GM19351 (cell line): Measurements from ENCODE around the gene DGKE.

ENCODE experiments used
- ATAC-seq: cut with Tn5 transposase; IDR thresholded peaks from one replicate; pipeline ENCODE4 v1.9.1; 2021; ENCODE audit warnings: mild to moderate bottlenecking, moderate library complexity; ENCODE audit not compliant: unreplicated experiment

DGKE gene

GRCh38 chr17:56845934-56846333, 12.0 kb downstream of the DGKE start:
- no peak for ATAC-seq

DNA sequence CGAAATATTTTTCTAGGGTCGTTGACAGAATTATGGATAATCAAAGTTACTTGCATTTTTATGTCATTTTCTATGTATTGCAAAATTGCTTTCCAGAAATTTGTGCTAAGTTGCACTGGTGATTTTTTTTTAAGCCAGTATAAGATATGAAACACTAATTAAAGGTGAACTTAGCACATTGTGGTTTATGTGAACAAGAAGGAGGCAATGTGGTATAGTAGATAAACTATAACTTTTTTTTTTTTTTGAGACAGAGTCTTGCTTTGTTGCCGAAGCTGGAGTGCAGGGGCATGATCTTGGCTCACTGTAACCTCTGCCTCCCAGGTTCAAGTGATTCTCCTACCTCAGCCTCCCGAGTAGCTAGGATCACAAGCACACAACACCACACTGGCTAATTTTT, 13.2 kb downstream of the DGKE start:
- ATAC-seq: no peak

GRCh38 chr17:56849131-56849530, 15.2 kb downstream of the DGKE start:
- ATAC-seq: no peak

- no peak for ATAC-seq
These were observed 16.6 kb downstream of the DGKE start for GRCh38 chr17:56850591-56850990.

DNA sequence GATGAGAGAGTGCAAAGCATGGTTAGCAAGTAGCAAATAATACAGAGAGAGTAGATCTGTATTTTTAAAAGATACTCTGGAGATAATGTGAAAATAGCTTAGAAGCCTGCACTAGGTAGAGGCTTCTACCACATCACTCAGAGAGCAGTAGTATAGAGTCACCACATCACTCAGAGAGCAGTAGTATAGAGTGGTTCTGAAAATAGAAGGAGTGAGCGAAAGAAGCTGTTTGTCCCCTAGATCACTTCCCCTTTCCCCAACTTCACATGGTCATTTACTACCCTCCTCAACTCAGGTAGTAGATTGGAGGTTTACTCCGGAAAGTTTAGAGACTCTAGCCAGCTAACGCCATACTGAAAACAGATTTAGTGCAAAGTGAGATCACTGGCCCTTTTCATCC, 17.1 kb downstream of the DGKE start:
- ATAC-seq: no peak

DNA sequence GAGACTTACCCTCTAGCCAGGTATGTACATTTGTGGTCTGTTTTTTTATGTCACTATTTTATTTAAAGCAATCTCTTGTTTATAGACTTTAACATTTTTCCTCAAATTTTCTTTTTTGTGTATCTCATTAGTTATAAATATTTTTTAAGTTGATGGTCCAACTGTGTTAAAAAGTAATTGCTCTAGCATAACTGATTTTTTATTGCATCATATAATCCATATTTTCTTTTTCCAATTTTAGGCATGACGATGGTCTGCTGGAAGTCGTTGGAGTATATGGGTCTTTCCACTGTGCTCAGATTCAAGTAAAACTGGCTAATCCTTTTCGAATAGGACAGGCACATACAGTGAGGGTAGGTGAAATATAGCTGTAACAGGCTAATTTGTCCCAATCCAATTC, 27.9 kb downstream of the DGKE start:
- no peak for ATAC-seq

DNA sequence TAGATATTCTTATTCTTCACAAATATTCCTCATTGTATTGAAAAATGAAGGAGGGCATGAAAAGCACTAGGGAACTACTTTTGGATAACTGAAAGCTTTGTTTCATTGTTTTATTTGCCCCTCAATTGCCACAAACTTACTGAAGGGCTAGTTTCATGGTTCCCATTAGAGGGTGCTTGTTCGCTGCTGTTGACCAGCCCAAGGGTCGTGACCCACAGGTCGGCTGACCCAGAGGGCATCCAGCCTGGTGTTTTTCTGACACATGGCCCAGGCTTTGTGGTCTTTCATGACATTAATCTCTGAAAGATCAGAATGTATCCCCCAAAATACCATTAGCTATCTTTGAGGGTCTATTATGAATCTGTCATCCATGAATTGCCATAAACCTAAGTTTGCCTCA, 30.0 kb downstream of the DGKE start:
- ATAC-seq: no peak

- ATAC-seq: no peak
These were observed 32.1 kb downstream of the DGKE start for GRCh38 chr17:56866076-56866475.

GRCh38 chr17:56866496-56866895, 32.5 kb downstream of the DGKE start:
- ATAC-seq: no peak

DNA sequence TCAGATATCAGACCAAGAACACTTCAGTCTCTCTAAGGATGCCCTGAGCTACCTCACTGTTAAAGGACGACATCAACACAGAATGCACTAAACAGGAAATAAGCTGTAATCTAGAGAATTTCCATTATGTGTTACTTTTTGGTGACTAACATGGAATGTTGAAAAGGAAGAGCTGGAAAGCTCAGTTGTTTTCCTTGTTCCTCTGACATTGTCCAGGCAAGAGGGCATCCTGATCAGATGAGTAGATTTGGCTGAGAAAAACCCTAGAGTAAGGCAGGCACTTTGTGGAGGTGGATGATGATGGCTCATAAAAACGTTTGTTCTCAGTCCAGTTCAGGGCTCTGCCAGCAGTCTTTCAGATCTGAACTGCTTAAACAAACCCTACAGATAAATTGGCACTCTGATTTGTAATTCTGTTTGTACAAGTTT, 34.0 kb downstream of the DGKE start:
- no peak for ATAC-seq

- no peak for ATAC-seq
These were observed 34.8 kb downstream of the DGKE start for GRCh38 chr17:56868716-56869115.

DNA sequence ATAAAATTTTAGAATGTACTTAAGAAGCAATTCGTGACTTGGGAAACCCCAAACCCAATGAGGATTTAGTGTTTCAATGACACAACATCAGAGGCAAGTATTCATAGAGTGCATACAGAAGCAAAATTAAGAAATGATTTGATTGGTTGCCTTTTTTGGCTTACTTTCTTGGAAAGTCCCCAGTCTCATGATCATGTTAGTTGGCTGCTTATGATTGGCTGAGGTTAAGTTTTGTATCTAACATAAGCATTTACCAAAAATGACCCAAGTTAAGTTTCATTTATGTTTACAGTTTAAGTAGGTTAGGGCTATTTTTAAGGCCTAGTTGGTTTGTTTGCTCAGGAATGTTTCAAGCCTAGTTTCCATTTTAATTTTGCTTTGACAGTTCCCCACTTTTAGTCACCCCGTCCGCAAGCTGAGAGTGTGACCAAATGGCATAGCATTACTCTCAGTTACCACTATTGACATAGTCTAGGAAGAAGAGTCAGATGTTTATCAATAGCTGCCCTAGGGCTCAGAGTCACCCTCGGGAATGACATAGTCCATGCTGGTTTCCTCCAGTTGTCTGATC, 36.2 kb downstream of the DGKE start:
- ATAC-seq: peak; percentile 76

GRCh38 chr17:56876766-56877179, 42.8 kb downstream of the DGKE start:
- no peak for ATAC-seq

GRCh38 chr17:56879280-56879679, 45.3 kb downstream of the DGKE start:
- ATAC-seq: no peak

- no peak for ATAC-seq
These were observed 46.2 kb downstream of the DGKE start for GRCh38 chr17:56880133-56880532.

DNA sequence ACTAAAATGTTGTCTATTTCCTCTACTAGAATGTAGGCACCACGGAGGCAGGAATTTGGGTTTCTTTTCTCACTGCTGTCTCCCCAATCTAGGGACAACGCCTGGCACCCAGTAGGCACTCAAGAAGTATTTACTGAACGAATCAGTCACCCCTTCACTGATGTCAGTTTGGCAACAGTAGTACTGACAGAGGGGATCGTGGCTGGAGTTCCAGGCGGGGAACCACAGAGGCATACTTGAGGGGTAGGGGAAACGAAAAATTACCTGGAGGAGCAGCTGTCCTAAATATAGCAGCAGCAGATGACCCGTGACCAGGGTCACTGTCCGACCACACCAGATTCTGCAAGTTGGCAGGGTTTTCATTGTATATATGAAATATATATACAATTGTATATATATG, 46.6 kb downstream of the DGKE start:
- no peak for ATAC-seq

GRCh38 chr17:56881685-56882295, 47.8 kb downstream of the DGKE start:
- no peak for ATAC-seq

DNA sequence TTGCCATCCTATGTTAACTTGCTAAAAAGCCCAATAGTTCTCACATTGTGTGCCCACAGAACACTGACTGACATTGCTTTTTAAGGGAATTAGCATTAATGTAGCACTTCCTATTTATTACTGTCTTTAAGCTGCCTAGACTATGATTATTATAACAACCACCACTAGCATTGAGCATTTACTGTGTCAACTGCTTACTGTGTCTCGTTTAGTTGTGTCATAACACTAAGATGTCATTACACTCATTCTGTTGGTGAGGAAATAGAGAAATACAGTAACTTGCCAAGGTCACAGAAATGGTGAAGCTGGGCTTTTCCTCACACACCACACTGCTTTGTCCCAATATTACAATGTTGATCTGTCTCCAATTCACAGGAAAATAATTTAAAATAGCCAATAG, 49.7 kb downstream of the DGKE start:
- no peak for ATAC-seq

DNA sequence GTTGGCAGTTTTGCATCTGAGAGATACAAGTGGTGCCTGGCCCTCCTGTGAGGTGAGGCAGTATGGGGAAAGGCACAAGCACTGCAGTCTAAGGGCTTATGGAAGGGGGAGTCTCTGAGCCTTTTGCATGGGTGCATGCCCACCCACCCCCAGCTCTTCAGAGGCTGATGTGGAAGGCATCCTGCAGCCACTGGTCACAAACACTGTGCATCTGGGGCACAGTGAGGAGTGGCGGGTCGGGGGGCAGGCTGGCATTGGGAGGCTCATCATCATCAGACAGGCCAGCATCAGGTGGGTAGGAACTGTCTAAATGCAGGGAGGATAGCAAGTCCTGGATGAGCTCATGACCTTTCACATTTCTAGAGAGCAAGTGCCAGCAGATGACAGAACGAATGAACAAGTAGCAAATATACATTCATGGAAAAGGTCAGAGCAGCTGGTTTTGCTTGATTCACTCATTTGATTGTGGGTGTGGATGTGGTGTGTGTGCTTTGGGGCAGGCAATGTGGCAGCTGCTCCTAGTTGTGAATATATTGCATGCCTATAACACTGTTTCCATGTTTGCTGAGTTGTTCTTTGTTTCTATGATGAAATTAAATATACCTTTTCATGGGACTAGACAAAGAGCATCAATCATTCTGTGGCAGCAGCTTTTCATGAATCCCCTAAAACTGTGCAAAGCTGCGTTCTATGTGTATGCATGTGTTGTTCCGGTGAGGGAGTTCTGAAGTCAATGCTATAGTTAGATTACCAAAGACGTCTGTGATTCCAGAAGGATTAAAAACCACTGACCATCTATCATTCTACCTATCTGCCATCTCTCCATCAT, 50.7 kb downstream of the DGKE start:
- ATAC-seq: no peak

DNA sequence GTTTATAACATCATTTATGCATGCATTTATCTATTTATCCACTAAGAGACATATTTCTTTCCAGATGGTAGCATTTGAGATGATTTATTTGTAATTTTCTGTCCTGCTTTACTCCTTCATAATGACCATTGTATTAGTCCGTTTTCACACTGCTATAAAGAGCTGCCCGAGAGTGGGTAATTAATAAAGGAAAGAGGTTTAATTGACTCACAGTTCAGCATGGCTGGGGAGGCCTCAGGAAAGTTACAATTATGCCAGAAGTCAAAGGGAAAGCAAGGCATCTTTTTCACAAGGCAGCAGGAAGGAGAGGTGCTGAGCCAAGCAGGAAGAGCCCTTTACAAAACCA, 51.3 kb downstream of the DGKE start:
- ATAC-seq: no peak

DNA sequence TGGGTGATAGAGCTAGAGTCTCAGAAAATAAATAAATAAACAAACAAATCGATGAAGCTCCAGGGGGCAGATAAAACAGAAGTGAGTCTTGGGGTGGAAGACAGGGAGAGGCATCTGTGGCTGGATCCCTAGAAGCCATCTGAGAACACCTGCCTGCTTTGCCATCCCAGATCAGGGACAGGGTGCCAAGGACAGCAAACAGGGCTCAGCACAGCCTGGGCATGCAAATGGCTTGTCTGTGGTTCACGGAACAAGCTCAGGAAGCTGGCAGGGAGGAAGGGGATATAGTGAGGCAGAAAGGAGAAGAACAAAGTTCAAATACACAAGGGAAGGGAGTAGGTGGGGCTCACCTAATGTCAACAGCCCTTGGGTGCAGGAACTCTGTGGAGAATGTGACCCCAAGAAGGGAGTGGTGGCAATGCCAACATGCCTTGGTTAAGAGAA, 52.4 kb downstream of the DGKE start:
- no peak for ATAC-seq

DNA sequence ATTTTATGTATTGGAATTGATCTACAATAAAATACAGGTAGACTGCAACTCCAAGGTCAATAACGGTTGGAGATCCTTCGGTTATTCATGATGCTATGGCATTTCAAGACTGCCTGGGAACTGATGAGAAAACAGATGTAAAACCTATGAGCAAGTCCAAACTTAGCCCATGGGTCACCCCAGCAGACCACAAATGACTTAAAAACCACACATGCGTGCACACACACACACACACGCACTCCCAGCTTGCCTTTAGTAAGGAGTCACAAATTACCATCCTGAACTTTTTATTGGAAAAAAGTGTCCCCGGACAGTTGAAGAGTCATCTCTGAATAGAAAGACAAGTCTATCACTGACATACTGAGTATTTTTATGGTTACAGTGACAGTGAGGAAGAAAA, 53.2 kb downstream of the DGKE start:
- ATAC-seq: no peak
